ENCODE data around the gene FAM163B.

DNA sequence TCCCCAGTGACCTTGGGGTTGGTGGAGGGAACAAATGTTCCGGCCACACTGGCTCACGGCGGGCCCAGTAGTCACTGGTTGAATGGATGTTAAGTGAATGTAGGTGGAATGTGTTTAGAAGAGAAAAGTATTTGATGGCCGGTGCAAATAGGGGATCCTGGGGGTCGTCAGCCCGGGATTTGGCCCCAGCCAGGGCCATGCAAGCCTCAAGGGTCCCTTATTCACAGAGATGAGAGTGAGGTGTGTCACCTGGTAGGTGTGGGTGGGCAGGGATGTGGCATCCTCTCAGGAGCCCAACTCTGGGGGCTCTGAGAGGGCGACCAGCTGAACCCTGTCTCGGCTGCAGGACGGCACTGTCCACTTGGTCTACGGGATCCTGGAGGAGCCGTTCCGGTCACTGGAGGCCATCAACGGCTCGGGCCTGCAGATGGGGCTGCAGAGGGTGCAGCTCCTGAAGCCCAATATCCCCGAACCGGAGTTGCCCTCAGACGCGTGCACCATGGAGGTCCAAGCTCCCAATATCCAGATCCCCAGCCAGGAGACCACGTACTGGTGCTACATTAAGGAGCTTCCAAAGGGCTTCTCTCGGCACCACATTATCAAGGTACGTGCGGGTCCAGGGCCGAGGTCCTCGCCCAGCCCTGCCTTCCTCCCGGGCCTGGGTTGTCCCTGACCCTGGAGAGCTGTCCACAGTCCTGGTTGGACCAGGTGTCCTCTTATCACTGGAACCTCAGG lies 32.8 kb upstream of the FAM163B start:
- TF ChIP-seq POLR2AphosphoS5 (IDR thresholded peaks at IDR 0.05; ENCODE audit: low read depth) (no peak), GABPA (IDR thresholded peaks at IDR 0.05; ENCODE audit: low read depth) (no peak), SPI1 (IDR thresholded peaks at IDR 0.05; ENCODE audit: borderline replicate concordance, low read depth) (no peak)
- TF ChIP-seq, protein P1, sequence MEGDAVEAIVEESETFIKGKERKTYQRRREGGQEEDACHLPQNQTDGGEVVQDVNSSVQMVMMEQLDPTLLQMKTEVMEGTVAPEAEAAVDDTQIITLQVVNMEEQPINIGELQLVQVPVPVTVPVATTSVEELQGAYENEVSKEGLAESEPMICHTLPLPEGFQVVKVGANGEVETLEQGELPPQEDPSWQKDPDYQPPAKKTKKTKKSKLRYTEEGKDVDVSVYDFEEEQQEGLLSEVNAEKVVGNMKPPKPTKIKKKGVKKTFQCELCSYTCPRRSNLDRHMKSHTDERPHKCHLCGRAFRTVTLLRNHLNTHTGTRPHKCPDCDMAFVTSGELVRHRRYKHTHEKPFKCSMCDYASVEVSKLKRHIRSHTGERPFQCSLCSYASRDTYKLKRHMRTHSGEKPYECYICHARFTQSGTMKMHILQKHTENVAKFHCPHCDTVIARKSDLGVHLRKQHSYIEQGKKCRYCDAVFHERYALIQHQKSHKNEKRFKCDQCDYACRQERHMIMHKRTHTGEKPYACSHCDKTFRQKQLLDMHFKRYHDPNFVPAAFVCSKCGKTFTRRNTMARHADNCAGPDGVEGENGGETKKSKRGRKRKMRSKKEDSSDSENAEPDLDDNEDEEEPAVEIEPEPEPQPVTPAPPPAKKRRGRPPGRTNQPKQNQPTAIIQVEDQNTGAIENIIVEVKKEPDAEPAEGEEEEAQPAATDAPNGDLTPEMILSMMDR (IDR thresholded peaks at IDR 0.05; ENCODE audit: insufficient read depth, low read length) = no peak
- TF ChIP-seq, protein P2, sequence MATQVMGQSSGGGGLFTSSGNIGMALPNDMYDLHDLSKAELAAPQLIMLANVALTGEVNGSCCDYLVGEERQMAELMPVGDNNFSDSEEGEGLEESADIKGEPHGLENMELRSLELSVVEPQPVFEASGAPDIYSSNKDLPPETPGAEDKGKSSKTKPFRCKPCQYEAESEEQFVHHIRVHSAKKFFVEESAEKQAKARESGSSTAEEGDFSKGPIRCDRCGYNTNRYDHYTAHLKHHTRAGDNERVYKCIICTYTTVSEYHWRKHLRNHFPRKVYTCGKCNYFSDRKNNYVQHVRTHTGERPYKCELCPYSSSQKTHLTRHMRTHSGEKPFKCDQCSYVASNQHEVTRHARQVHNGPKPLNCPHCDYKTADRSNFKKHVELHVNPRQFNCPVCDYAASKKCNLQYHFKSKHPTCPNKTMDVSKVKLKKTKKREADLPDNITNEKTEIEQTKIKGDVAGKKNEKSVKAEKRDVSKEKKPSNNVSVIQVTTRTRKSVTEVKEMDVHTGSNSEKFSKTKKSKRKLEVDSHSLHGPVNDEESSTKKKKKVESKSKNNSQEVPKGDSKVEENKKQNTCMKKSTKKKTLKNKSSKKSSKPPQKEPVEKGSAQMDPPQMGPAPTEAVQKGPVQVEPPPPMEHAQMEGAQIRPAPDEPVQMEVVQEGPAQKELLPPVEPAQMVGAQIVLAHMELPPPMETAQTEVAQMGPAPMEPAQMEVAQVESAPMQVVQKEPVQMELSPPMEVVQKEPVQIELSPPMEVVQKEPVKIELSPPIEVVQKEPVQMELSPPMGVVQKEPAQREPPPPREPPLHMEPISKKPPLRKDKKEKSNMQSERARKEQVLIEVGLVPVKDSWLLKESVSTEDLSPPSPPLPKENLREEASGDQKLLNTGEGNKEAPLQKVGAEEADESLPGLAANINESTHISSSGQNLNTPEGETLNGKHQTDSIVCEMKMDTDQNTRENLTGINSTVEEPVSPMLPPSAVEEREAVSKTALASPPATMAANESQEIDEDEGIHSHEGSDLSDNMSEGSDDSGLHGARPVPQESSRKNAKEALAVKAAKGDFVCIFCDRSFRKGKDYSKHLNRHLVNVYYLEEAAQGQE (IDR thresholded peaks at IDR 0.05; ENCODE audit: insufficient replicate concordance, low read depth) = no peak
